Keratinocyte (primary cell): ENCODE measurements around the gene POLR2L.

Experiments
- CTCF ChIP-seq, 3 experiments: IDR thresholded peaks in 1 of 3; conservative IDR thresholded peaks in 1 of 3; optimal IDR thresholded peaks in 1 of 3; 2 replicates in 2 of 3; 3 replicates in 1 of 3; pipeline versions ENCODE3 to v1.5.1; 2011; ENCODE audit warnings: low read length in 3 of 3, mild to moderate bottlenecking in 3 of 3, moderate library complexity in 2 of 3, control low read depth in 1 of 3, inconsistent platforms in 1 of 3; ENCODE audit not compliant: insufficient read depth in 2 of 3; ENCODE audit errors: extremely low read depth in 1 of 3
- EZH2 ChIP-seq: IDR thresholded peaks from one replicate; pipeline ENCODE4 v1.6.1; 2012; ENCODE audit warnings: inconsistent platforms, mild to moderate bottlenecking, low read length, moderate library complexity

- TF ChIP-seq CTCF (optimal IDR thresholded peaks at IDR 0.05 in 1 of 3, IDR thresholded peaks at IDR 0.05 in 1 of 3, conservative IDR thresholded peaks at IDR 0.05 in 1 of 3; ENCODE audit: extremely low read depth in 1 of 3, insufficient read depth in 2 of 3, low read length in 3 of 3) (no peak), EZH2 (no peak)
Observed at GRCh38 chr11:801097-801780, 41.1 kb downstream of the POLR2L start.
